Left ventricle myocardium inferior (tissue), 1 donor: ENCODE results near the gene NES. TPM values are rescaled to one million over a fixed set of nuclear protein-coding genes. Genes with fewer than 3 reads are reported as not detected.

Experiments
- DNase-seq: peaks from one replicate; pipeline ENCODE4 v3.0.0-alpha.2; 2020
- H3K27ac ChIP-seq: fragments of 200-600 bp; replicated peaks from 2 replicates; pipeline ENCODE4 v1.8.0; 2021
- H3K27me3 ChIP-seq: fragments of 200-600 bp; 2 replicates; pipeline ENCODE4 v1.8.0; 2021; ENCODE audit warnings: low read depth
- H3K36me3 ChIP-seq: fragments of 200-600 bp; 2 replicates; pipeline ENCODE4 v1.8.0; 2021
- H3K4me1 ChIP-seq: fragments of 200-600 bp; 2 replicates; pipeline ENCODE4 v1.8.0; 2021
- H3K4me3 ChIP-seq: fragments of 200-600 bp; 2 replicates; pipeline ENCODE4 v1.8.0; 2021; ENCODE audit warnings: mild to moderate bottlenecking, moderate library complexity
- H3K9me3 ChIP-seq: fragments of 200-600 bp; replicated peaks from 2 replicates; pipeline ENCODE4 v1.8.0; 2021
- CTCF ChIP-seq: fragments of 200-600 bp; IDR thresholded peaks from 2 replicates; pipeline ENCODE4 v1.8.0; 2021; ENCODE audit warnings: antibody characterized with exemption, mild to moderate bottlenecking, borderline replicate concordance
- intact Hi-C: fragments of 100-400 bp; cut with micrococcal nuclease; formaldehyde crosslinking; loops from one replicate; pipeline ENCODE4 v1.11.0; 2022
- total RNA-seq: library from RNA; stranded (reverse); fragmentation: NEBNext Ultra II Directional; extraction: Animal tissue kit (Norgen Biotek cat#: 25700); gene quantifications from one replicate; pipeline ENCODE4 v1.2.1, GENCODE V29; 2021
- donor health status: DM: no; HTN: yes; CAD: no; lungs with severe emphysema.

NES gene
- total RNA-seq, 1 donor from 2014 or later = 164 TPM

DNA sequence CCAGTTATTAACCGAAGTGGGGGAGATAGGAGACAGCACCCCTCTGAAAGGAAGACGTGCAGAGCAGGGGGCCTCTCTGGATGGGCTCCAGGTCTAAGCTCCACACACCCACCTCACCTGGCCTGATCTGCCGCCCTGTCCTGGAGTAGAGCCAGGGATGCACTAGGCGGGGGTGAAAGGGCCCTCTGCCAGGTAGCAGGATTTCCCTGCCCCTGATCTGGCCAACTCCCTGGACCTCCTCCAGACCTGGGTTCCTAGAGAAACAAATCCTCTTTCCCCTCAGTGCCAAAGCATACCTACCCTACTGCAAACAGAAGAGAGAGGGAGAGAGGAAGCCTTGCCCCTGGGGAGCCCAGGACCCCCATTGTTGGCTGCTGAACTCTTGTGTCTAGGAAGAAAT, 26.1 kb upstream of the NES start:
- Histone ChIP-seq H3K9me3 (no peaks in the 10 kb centered on the region), H3K27me3 (peaks cover 81% of the 10 kb centered on the region), H3K4me1 (peaks cover 30% of the 10 kb centered on the region), H3K27ac (no peak overlapping the region), H3K4me3 (no peak overlapping the region), H3K36me3 (no peaks in the 10 kb centered on the region)
- TF ChIP-seq CTCF = no peak
- DNase-seq = no peak
- intact Hi-C loops = no loop called here

DNA sequence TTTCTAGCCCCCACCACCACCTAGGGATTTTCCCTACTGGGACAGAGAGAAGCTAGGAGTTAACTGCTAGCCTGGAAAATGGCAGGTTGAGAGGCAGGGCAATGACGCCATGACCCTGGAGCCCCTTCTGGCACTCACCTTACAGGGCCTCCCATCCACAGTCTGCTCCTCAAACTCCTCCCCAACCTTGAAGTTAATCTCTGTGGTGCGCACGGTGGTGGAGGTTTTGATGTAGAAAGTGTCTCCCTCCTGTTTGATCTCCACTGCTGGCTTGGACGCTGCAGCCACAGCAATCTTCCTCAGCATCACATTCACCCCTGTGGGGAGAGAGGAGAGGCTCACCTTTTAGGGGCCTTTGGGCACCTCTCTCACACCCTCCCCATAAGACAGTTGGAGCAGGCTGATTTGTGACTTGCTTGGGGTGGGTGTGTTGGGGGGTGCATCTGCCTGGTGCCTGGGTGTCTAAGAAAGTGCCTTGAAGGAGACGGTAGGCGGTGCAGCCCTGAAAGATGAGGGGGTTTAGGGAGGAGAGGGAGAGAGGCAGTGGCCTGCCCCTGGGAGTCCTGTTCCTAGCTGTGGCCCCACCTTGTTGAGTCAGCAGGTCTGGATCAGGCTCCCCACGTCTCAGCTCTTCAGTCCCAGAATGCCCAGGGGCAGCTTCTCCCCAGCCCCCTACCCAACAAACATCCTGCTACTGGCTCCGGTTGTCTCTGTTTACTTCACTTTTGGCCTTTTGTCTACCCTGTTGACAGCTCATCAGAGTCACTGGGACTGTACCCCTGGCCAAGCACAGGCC, 23.7 kb upstream of the NES start:
- DNase-seq = no peak
- no peaks in the 10 kb centered on the region for H3K36me3 ChIP-seq
- peaks cover 17% of the 10 kb centered on the region for H3K4me1 ChIP-seq
- intact Hi-C loops = no loop called here
- H3K4me3 ChIP-seq = no peak overlapping the region
- H3K27ac ChIP-seq = no peak overlapping the region
- TF ChIP-seq CTCF = no peak
- H3K9me3 ChIP-seq = no peaks in the 10 kb centered on the region
- peaks cover 93% of the 10 kb centered on the region for H3K27me3 ChIP-seq

DNA sequence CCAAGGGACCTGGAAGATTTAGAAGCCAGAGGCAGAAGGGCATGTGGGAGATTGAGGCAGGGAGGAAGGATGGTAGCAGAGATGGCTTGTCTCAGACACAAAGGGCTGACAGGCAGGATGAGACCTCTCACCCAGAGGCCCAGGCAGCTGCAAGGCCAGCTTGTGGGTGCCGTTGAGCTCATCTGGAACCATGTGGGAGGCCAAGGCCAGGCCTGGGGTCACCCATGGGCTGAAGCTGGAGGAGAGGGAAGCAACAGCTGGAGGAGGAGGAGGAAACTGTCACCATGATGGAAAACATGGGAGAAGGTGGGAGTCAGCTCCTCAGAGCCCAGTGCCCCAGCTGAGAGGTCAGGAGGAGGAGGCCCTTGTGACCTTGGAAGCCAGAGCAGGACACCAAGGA, 21.8 kb upstream of the NES start:
- DNase-seq = no peak
- Histone ChIP-seq H3K4me1 (no peaks in the 10 kb centered on the region), H3K36me3 (no peaks in the 10 kb centered on the region), H3K27me3 (peaks cover 92% of the 10 kb centered on the region), H3K9me3 (no peaks in the 10 kb centered on the region), H3K27ac (no peak overlapping the region), H3K4me3 (no peak overlapping the region)
- no peak for TF ChIP-seq CTCF
- intact Hi-C loops = no loop called here

GRCh38 chr1:156697481-156697880, 20.3 kb upstream of the NES start:
- Histone ChIP-seq H3K4me1 (peaks cover 7% of the 10 kb centered on the region), H3K27me3 (peaks cover 92% of the 10 kb centered on the region), H3K36me3 (no peaks in the 10 kb centered on the region), H3K9me3 (no peaks in the 10 kb centered on the region), H3K27ac (no peak overlapping the region), H3K4me3 (no peak overlapping the region)
- DNase-seq = no peak
- no peak for TF ChIP-seq CTCF
- intact Hi-C loops = no loop called here

GRCh38 chr1:156696755-156697154, 19.5 kb upstream of the NES start:
- no peak overlapping the region for H3K4me3 ChIP-seq
- no peak overlapping the region for H3K27ac ChIP-seq
- H3K27me3 ChIP-seq = peaks cover 92% of the 10 kb centered on the region
- DNase-seq = no peak
- peaks cover 10% of the 10 kb centered on the region for H3K4me1 ChIP-seq
- intact Hi-C loops = no loop called here
- TF ChIP-seq CTCF = no peak
- no peaks in the 10 kb centered on the region for H3K9me3 ChIP-seq
- H3K36me3 ChIP-seq = no peaks in the 10 kb centered on the region
